ENCODE results near the gene CAMK2D.
"Not testable (repeated sequence)": the region's sequence is repeated elsewhere in the genome, so short reads cannot be mapped to it uniquely, and the experiment has no call there.

- not testable (repeated sequence) for TF ChIP-seq CTCF (IDR thresholded peaks at IDR 0.05; ENCODE audit: low read depth, low read length, missing input control); REST (IDR thresholded peaks at IDR 0.05); SP1 (IDR thresholded peaks at IDR 0.05); NR2F2 (IDR thresholded peaks at IDR 0.05); RAD21 (IDR thresholded peaks at IDR 0.05); EGR1 (IDR thresholded peaks at IDR 0.05; ENCODE audit: low read depth in 2 of 2)
Measured at GRCh38 chr4:113702596-113702995, 58.9 kb downstream of the CAMK2D start.
